ENCODE measurements around the gene CALHM1. TPM values are rescaled to one million over a fixed set of nuclear protein-coding genes. Genes with fewer than 3 reads are reported as not detected.

Gene CALHM1
- total and polyA plus RNA-seq, 4 donors: not detected

DNA sequence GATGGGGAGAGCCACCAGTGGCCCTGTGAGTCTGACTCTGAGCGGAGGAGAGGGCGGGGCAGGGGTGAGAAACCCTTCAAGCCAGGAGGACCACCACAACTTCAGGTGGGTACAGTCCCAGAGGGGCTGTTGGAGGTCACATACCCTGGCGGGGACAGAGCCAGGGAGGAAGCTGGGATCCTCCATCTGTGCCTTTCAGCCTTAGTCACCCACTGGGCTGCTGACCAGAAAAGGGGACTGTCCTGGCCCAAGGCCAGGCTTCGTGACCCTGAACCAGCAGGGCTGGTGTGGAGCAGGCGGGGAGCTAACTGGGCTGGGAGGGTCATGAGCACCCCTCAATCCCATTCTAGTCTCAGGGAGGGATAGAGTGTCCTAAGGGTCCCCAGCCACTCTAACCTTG, 21.8 kb upstream of the CALHM1 start:
- Histone ChIP-seq H3K4me1 (ENCODE audit: control insufficient read depth in 5 of 5, insufficient read depth in 5 of 5, low read length in 5 of 5) (no peaks in the 10 kb centered on the region), H3K9me3 (ENCODE audit: control insufficient read depth in 4 of 4, insufficient read depth in 3 of 4, low read length in 3 of 4) (no peaks in the 10 kb centered on the region), H3K4me3 (no peak overlapping the region), H3K27me3 (ENCODE audit: control insufficient read depth in 3 of 3, insufficient read depth in 3 of 3, low read length in 2 of 3) (no peaks in the 10 kb centered on the region), H3K27ac (ENCODE audit: low read depth in 1 of 2, low read length in 1 of 2) (no peak overlapping the region), H3K36me3 (ENCODE audit: control insufficient read depth in 4 of 4, insufficient read depth in 4 of 4, low read length in 4 of 4) (no peaks in the 10 kb centered on the region), H3K9ac (ENCODE audit: insufficient read depth in 1 of 2, low read length in 2 of 2) (no peak overlapping the region)
- TF ChIP-seq, protein P1, sequence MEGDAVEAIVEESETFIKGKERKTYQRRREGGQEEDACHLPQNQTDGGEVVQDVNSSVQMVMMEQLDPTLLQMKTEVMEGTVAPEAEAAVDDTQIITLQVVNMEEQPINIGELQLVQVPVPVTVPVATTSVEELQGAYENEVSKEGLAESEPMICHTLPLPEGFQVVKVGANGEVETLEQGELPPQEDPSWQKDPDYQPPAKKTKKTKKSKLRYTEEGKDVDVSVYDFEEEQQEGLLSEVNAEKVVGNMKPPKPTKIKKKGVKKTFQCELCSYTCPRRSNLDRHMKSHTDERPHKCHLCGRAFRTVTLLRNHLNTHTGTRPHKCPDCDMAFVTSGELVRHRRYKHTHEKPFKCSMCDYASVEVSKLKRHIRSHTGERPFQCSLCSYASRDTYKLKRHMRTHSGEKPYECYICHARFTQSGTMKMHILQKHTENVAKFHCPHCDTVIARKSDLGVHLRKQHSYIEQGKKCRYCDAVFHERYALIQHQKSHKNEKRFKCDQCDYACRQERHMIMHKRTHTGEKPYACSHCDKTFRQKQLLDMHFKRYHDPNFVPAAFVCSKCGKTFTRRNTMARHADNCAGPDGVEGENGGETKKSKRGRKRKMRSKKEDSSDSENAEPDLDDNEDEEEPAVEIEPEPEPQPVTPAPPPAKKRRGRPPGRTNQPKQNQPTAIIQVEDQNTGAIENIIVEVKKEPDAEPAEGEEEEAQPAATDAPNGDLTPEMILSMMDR (IDR thresholded peaks at IDR 0.05; ENCODE audit: control extremely low read depth, extremely low read depth): no peak
- ATAC-seq (ENCODE audit: insufficient read depth, low FRiP score) (no peak), DNase-seq (no peak)
- WGBS, 2 donors: 76 to 84% methylated on average over 5 of the region's 5 CpGs

DNA sequence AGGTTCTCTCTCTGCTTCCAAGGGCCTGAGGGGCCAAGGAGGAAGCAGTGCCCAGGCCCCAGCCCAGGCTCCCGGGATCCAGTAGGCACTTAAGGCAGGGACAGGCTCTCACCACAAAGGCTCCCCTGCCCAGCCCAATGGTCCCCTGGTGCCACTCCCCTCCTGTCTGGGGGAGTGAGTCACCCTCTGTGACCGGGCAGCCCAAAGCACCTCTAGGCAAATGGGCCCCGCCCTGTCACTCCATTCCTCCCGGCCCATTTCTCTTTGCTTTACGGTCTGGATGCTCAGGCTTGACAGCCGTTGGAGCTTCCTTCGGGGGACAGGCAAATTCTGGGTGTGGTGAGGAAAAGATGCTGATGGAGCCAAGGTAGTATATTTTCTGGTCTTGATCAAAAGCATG, 20.4 kb upstream of the CALHM1 start, which contains the start of gene CALHM3:
Gene CALHM3, minus strand, starts transcription at position 106 of the 400 bp plus-strand sequence. CDS start 208 bp downstream, outside the sequence.
- Histone ChIP-seq H3K9ac (ENCODE audit: insufficient read depth in 1 of 2, low read length in 2 of 2) (no peak within 1 kb of the TSS), H3K9me3 (ENCODE audit: control insufficient read depth in 4 of 4, insufficient read depth in 3 of 4, low read length in 3 of 4) (no peaks in the 10 kb centered on the region), H3K36me3 (ENCODE audit: control insufficient read depth in 4 of 4, insufficient read depth in 4 of 4, low read length in 4 of 4) (no peaks in the 10 kb centered on the region), H3K27ac (ENCODE audit: low read depth in 1 of 2, low read length in 1 of 2) (no peak within 1 kb of the TSS), H3K4me3 (no peak within 1 kb of the TSS), H3K4me1 (ENCODE audit: control insufficient read depth in 5 of 5, insufficient read depth in 5 of 5, low read length in 5 of 5) (no peaks in the 10 kb centered on the region), H3K27me3 (ENCODE audit: control insufficient read depth in 3 of 3, insufficient read depth in 3 of 3, low read length in 2 of 3) (no peaks in the 10 kb centered on the region)
- no peak for DNase-seq
- WGBS, 2 donors: 68 to 80% methylated on average over 7 of the region's 7 CpGs
- ATAC-seq (ENCODE audit: insufficient read depth, low FRiP score): peak; percentile 72
- TF ChIP-seq, protein P1 (IDR thresholded peaks at IDR 0.05; ENCODE audit: control extremely low read depth, extremely low read depth): no peak

DNA sequence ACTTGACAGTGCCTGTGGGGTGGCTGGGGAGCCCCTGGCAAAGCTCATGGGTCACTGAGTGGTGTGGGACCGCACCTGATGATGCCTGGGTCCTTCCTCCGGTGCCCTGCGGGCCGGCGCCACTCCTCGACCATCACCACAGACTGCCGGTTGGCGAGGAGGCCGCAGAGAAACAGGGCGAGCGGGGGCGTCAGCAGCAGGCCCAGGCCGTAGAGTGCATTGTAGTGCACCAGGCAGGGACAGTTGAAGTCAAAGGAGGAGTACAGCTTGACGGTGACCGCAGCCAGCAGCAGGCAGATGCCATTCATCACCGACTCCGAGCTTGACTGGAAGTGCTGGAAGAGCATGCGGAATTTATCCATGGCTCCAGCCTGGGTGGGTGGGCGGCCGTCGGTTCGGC, 20.0 kb upstream of the CALHM1 start:
- no peak for ATAC-seq (ENCODE audit: insufficient read depth, low FRiP score)
- 87 to 95% methylated on average over 22 of the region's 22 CpGs for WGBS, 2 donors
- TF ChIP-seq, protein P1 (IDR thresholded peaks at IDR 0.05; ENCODE audit: control extremely low read depth, extremely low read depth): no peak
- Histone ChIP-seq H3K4me3 (no peak overlapping the region), H3K9me3 (ENCODE audit: control insufficient read depth in 4 of 4, insufficient read depth in 3 of 4, low read length in 3 of 4) (no peaks in the 10 kb centered on the region), H3K27me3 (ENCODE audit: control insufficient read depth in 3 of 3, insufficient read depth in 3 of 3, low read length in 2 of 3) (no peaks in the 10 kb centered on the region), H3K9ac (ENCODE audit: insufficient read depth in 1 of 2, low read length in 2 of 2) (no peak overlapping the region), H3K27ac (ENCODE audit: low read depth in 1 of 2, low read length in 1 of 2) (no peak overlapping the region), H3K36me3 (ENCODE audit: control insufficient read depth in 4 of 4, insufficient read depth in 4 of 4, low read length in 4 of 4) (no peaks in the 10 kb centered on the region), H3K4me1 (ENCODE audit: control insufficient read depth in 5 of 5, insufficient read depth in 5 of 5, low read length in 5 of 5) (no peaks in the 10 kb centered on the region)
- no peak for DNase-seq

All from lung (tissue), 12 donors.